Measurements from ENCODE around the gene RPL10A. TPM values are rescaled to one million over a fixed set of nuclear protein-coding genes. Genes with fewer than 3 reads are reported as not detected.

The RPL10A gene
- total and polyA plus RNA-seq, 10 donors = 962 to 3,148 (median 1,054) TPM

DNA sequence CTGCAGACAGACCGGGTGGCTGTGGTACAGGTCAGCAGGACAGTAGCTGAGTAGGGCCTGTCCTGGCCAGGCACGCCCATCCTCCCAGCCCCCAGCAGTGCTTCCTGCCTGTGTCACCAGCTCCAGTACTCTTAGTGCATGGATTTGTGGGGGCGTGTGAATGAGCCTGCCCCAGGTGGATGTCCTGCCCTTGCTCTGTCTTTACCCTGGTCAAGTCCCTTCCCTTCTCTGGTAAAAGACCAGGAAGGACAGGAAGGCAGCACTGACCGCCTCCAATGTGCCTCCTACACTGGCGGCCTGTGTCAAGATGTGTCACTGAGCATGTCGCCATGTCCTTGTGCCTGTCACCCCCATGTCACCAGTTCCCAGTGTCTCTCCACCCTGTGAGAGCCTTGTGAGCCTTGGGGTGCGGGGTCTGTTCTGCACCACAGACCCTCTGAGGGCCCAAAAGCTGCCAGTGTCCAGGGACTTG lies 16.8 kb downstream of the RPL10A start:
- peak overlapping the region in 4 of 8 donors; percentile 50 to 66 (median 56) for H3K27ac ChIP-seq
- peaks cover 0 to 2% (median 0%) of the 10 kb centered on the region in 7 donors for H3K27me3 ChIP-seq (replicated peaks in 1 of 7)
- WGBS, 5 donors = 66 to 84% (median 72%) methylated on average over 5 to 7 of the region's 7 CpGs
- no peak for DNase-seq
- intact Hi-C loops (cut with DNase I; ENCODE audit: low total_unique reads) = no loop called here
- TF ChIP-seq, protein P1, sequence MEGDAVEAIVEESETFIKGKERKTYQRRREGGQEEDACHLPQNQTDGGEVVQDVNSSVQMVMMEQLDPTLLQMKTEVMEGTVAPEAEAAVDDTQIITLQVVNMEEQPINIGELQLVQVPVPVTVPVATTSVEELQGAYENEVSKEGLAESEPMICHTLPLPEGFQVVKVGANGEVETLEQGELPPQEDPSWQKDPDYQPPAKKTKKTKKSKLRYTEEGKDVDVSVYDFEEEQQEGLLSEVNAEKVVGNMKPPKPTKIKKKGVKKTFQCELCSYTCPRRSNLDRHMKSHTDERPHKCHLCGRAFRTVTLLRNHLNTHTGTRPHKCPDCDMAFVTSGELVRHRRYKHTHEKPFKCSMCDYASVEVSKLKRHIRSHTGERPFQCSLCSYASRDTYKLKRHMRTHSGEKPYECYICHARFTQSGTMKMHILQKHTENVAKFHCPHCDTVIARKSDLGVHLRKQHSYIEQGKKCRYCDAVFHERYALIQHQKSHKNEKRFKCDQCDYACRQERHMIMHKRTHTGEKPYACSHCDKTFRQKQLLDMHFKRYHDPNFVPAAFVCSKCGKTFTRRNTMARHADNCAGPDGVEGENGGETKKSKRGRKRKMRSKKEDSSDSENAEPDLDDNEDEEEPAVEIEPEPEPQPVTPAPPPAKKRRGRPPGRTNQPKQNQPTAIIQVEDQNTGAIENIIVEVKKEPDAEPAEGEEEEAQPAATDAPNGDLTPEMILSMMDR (IDR thresholded peaks at IDR 0.05 in 8 of 11, conservative IDR thresholded peaks at IDR 0.05 in 3 of 11) = no peak
- TF ChIP-seq POLR2AphosphoS5 (IDR thresholded peaks at IDR 0.05) (no peak), POLR2A (IDR thresholded peaks at IDR 0.05) (no peak)
- peaks cover 0 to 3% (median 0%) of the 10 kb centered on the region in 6 donors for H3K36me3 ChIP-seq
- no peaks in the 10 kb centered on the region for H3K9me3 ChIP-seq
- peaks cover 0 to 64% (median 17%) of the 10 kb centered on the region in 6 donors for H3K4me1 ChIP-seq
- H3K4me3 ChIP-seq = no peak overlapping the region

DNA sequence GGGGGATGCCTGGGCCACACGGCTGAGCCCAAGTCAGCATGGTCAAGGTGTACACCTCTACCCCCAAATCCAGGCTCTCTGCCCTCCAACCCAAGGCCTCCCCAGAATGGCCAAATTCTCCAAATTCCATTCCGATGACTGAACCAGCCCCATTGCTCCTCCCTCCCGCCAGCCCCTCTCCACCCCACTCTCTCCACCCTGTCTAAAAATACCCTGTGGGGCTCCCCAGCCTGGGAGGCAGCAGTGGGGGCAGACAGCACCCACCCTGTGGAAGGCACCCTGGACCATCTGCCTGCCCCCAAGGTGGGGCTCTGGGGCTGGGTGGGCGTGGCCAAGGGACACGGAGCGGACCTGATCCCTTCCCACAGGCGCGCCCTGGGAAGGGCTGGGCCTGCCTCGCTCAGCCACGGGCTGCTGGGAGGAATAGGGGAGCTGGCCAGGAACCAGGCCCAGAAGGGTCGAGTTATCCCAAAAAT lies 17.2 kb downstream of the RPL10A start:
- H3K4me3 ChIP-seq = no peak overlapping the region
- intact Hi-C loops (cut with DNase I; ENCODE audit: low total_unique reads) = no loop called here
- H3K27me3 ChIP-seq (replicated peaks in 1 of 7) = peaks cover 0 to 7% (median 0%) of the 10 kb centered on the region in 7 donors
- H3K9me3 ChIP-seq = no peaks in the 10 kb centered on the region
- no peak for DNase-seq
- 74 to 85% (median 80%) methylated on average over 5 to 11 of the region's 11 CpGs for WGBS, 5 donors
- no peaks in the 10 kb centered on the region for H3K36me3 ChIP-seq
- TF ChIP-seq, protein P1 (IDR thresholded peaks at IDR 0.05 in 8 of 11, conservative IDR thresholded peaks at IDR 0.05 in 3 of 11) = no peak
- no peak for TF ChIP-seq POLR2AphosphoS5 (IDR thresholded peaks at IDR 0.05)
- no peak for TF ChIP-seq POLR2A (IDR thresholded peaks at IDR 0.05)
- H3K27ac ChIP-seq = peak overlapping the region in 7 of 8 donors; percentile 10 to 66 (median 50)
- H3K4me1 ChIP-seq = peaks cover 0 to 69% (median 19%) of the 10 kb centered on the region in 6 donors

DNA sequence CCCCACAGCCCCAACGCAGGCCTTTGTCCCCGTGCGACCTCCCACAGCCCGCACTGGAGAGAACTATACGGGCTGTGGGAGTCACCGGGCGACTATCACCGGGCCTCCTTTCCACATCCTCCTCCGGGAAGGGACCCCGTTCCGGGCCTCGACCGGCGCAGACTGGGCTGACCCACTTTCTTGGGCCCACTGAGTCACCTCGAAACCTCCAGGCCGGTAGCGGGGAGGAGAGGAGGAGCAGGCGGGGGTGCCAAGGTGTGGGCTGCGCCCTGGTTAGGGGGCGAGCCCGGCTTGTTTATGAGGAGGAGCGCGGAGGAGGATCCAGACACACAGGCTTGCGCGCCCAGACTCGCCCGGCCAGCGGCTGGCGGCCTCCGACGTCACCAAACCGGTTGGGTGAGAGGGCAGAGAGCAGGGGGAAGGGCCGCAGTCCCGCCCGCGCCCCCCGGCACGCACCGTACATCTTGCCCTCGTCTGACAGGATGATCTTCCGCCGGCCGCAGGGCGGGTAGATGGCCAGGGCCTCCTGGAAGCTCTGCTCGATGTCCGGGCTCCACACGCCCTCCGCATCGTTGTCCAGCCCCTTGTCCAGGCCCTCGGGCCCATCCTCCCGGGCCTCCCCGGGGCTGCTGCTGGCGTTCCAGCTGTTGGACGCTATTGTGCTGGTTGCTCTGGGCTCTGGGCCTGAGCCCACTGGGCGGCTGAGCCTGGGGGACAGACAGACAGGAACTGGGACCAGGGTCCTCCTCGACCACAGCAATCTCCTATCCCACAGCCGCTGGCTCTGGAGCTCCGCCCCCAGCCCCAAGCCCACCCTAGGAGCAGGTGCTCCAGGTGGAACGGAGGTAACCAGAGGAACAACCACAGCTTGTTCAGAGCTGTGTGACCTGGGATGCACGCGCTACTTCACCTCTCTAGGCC lies 18.1 kb downstream of the RPL10A start:
- Histone ChIP-seq H3K27me3 (replicated peaks in 1 of 7) (peaks cover 0 to 13% (median 0%) of the 10 kb centered on the region in 7 donors), H3K27ac (peak overlapping the region in 7 of 8 donors; percentile 10 to 66 (median 50)), H3K4me1 (peaks cover 0 to 77% (median 23%) of the 10 kb centered on the region in 6 donors), H3K9me3 (no peaks in the 10 kb centered on the region), H3K4me3 (no peak overlapping the region), H3K36me3 (no peaks in the 10 kb centered on the region)
- TF ChIP-seq, protein P1 (IDR thresholded peaks at IDR 0.05 in 8 of 11, conservative IDR thresholded peaks at IDR 0.05 in 3 of 11) = no peak
- TF ChIP-seq POLR2AphosphoS5 (IDR thresholded peaks at IDR 0.05) = peak in 2 of 3 donors; percentile 57 to 67
- no peak for TF ChIP-seq POLR2A (IDR thresholded peaks at IDR 0.05)
- WGBS, 5 donors = 75 to 86% (median 84%) methylated on average over 51 to 61 of the region's 61 CpGs
- no peak for DNase-seq
- intact Hi-C loops (cut with DNase I; ENCODE audit: low total_unique reads) = no loop called here

All from spleen (tissue), 11 donors.